Fibroblast of upper back skin (primary cell): ENCODE results near the gene RTTN.
"Not testable (repeated sequence)": the region's sequence is repeated elsewhere in the genome, so short reads cannot be mapped to it uniquely, and the experiment has no call there.

Source experiments
- DNase-seq: peaks from one replicate; pipeline ENCODE4 v3.0.0-alpha.2; 2013

Gene RTTN

GRCh38 chr18:70151614-70152013 is 53.9 kb downstream of the RTTN start:
- DNase-seq, result no peak

GRCh38 chr18:70149616-70150301 is 55.7 kb downstream of the RTTN start:
- DNase-seq, result no peak

GRCh38 chr18:70149156-70149555 is 56.3 kb downstream of the RTTN start:
- DNase-seq, result no peak

- no peak for DNase-seq
Observed at GRCh38 chr18:70148039-70148938, 57.2 kb downstream of the RTTN start.

- DNase-seq, result no peak
Observed at GRCh38 chr18:70146174-70146573, 59.3 kb downstream of the RTTN start.

- no peak for DNase-seq
Observed at GRCh38 chr18:70142001-70142400, 63.5 kb downstream of the RTTN start.

- no peak for DNase-seq
Observed at GRCh38 chr18:70139138-70139537, 66.3 kb downstream of the RTTN start.

GRCh38 chr18:70135604-70136003 is 69.9 kb downstream of the RTTN start:
- no peak for DNase-seq

- peak; percentile 89 for DNase-seq
Observed at GRCh38 chr18:70132999-70133398, 72.5 kb downstream of the RTTN start.

- no peak for DNase-seq
Observed at GRCh38 chr18:70128271-70128670, 77.2 kb downstream of the RTTN start.

- DNase-seq, result no peak
Observed at GRCh38 chr18:70127359-70127758, 78.1 kb downstream of the RTTN start.

- no peak for DNase-seq
Observed at GRCh38 chr18:70126832-70127231, 78.7 kb downstream of the RTTN start.

- no peak for DNase-seq
Observed at GRCh38 chr18:70124139-70124538, 81.3 kb downstream of the RTTN start.

- DNase-seq, result no peak
Observed at GRCh38 chr18:70121842-70122241, 83.6 kb downstream of the RTTN start.

- no peak for DNase-seq
Observed at GRCh38 chr18:70116949-70117348, 88.5 kb downstream of the RTTN start.

GRCh38 chr18:70113511-70113910 is 92.0 kb downstream of the RTTN start:
- DNase-seq, result no peak

GRCh38 chr18:70110678-70111077 is 94.8 kb downstream of the RTTN start:
- DNase-seq, result no peak

- no peak for DNase-seq
Observed at GRCh38 chr18:70107091-70107490, 98.4 kb downstream of the RTTN start.

- DNase-seq, result not testable (repeated sequence)
Observed at GRCh38 chr18:70102854-70103253, 102.6 kb downstream of the RTTN start.

- DNase-seq, result no peak
Observed at GRCh38 chr18:70089858-70090257, 115.6 kb downstream of the RTTN start.

- no peak for DNase-seq
Observed at GRCh38 chr18:70086085-70086484, 119.4 kb downstream of the RTTN start.

GRCh38 chr18:70085641-70086040 is 119.8 kb downstream of the RTTN start:
- DNase-seq, result no peak

GRCh38 chr18:70082430-70082829 is 123.1 kb downstream of the RTTN start:
- no peak for DNase-seq

GRCh38 chr18:70078106-70078505 is 127.4 kb downstream of the RTTN start:
- DNase-seq, result no peak
